MG63 (cell line): ENCODE data around the gene VEGFA. TPM values are rescaled to one million over a fixed set of nuclear protein-coding genes. Genes with fewer than 3 reads are reported as not detected.

Experiments
- DNase-seq: peaks from one replicate; pipeline ENCODE4 v3.0.0-alpha.2; 2020
- H3K27me3 ChIP-seq: fragments of 250-450 bp; sonication (Bioruptor Pico); 2 replicates; pipeline ENCODE4 v1.5.1; 2020; ENCODE audit warnings: mild to moderate bottlenecking, moderate library complexity
- H3K36me3 ChIP-seq: fragments of 250-450 bp; sonication (Bioruptor Pico); 2 replicates; pipeline ENCODE4 v1.5.1; 2020; ENCODE audit warnings: mild to moderate bottlenecking, moderate library complexity
- H3K4me3 ChIP-seq: fragments of 250-450 bp; sonication (Bioruptor Pico); 2 replicates; pipeline ENCODE4 v1.5.1; 2020; ENCODE audit warnings: mild to moderate bottlenecking, moderate library complexity
- H3K9me3 ChIP-seq: fragments of 250-450 bp; sonication (Bioruptor Pico); 2 replicates; pipeline ENCODE4 v1.5.1; 2020; ENCODE audit warnings: mild to moderate bottlenecking, moderate library complexity
- total RNA-seq: library from RNA; depleted of rRNA; stranded (reverse); fragments of >200 nt; shearing (Covaris generic); gene quantifications from 2 replicates; pipeline ENCODE4 v1.2.3, GENCODE V29; 2014; ENCODE audit warnings: low replicate concordance

The VEGFA gene
- total RNA-seq, 1 experiment from 2014 or later: 57.6 TPM

DNA sequence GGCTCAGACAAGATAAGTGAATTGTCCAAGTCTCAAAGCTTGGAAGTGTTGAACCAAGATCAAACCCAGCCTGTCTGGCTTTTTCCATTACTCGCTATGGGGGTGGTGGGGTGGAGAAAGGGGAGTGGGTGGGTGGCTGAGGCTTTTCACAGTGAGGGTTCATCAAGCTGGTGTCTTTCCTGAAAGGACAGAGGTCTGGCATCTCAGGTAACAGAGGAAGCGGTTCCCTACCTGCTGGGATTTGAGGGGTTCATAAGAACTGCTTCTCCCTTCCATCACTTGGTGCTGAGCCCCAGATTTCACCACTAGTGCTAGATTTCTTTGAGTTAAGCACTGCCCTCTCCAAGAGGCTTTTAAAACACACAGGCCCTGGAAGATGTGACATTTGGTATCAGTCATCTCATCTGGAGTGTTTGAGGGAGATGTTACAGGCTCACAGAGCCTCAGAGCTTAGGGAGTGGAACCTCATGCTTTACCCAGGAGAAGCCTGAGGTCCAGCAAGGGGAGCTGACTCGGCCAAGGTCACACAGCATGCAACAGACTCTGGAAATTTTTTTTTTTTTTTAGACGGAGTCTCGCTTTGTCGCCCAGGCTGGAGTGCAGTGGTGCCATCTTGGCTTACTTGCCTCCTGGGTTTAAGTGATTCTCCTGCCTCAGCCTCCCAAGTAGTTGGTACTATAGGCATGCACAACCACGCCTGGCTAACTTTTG is 6.0 kb upstream of the VEGFA start:
- Histone ChIP-seq H3K4me3 (no peak overlapping the region), H3K9me3 (no peaks in the 10 kb centered on the region), H3K27me3 (no peaks in the 10 kb centered on the region), H3K36me3 (no peaks in the 10 kb centered on the region)
- DNase-seq: no peak

- no peaks in the 10 kb centered on the region for H3K27me3 ChIP-seq
- no peak for DNase-seq
- H3K4me3 ChIP-seq: no peak overlapping the region
- H3K36me3 ChIP-seq: no peaks in the 10 kb centered on the region
- no peaks in the 10 kb centered on the region for H3K9me3 ChIP-seq
Observed at GRCh38 chr6:43764772-43765171, 5.2 kb upstream of the VEGFA start.

DNA sequence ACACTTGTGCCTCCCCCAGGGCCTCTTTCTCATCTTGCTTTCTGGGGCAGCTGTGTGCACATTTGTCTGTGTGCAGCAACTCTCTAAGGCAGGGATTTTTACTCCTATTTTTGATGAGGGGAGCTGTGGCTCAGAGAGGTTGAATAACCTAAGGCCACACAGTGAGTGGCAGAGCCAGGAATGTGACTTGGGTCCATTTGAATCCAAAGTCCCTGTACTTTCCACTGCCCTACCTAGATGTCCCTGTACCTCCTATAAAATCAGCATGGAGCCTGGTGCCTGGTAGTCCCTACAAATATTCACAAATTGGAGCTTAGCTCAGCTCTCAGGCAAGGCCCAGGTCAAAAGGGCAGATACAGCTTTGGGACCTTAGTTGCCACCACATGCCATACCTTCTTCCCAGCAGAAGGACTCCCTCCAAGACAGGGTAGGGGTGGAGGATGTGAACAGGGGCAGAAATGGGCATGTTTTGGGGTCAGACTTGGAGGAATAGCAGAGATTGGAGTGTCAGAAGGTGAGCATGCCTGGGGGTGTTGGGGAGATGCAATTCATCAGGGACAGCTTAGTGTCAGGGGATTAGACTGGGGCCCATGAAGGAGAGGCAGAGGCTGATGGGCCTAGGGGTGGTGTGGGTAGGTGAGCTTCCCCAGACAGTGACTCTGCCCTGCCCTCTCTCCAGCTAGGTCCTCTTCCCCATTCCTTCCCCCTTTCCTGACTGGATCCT is 4.1 kb upstream of the VEGFA start:
- no peak overlapping the region for H3K4me3 ChIP-seq
- no peaks in the 10 kb centered on the region for H3K9me3 ChIP-seq
- H3K36me3 ChIP-seq: no peaks in the 10 kb centered on the region
- DNase-seq: no peak
- no peaks in the 10 kb centered on the region for H3K27me3 ChIP-seq

DNA sequence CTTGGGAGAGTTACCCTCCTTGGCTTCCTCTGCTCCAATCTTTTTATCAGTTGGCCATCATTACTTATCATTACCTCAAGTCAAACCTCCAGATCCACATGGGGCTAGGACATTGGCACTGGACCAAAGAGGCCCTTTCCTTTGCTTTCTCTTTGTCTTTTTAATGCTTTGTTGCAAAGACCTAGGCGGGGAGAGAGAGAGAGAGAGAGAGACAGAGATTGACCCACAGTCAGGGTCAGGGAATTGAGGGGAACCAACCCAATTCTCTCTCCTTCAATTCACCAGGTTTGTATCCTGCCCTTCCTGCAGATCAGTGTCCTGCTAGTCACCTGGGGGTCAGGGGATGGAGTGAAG is 3.5 kb upstream of the VEGFA start:
- Histone ChIP-seq H3K4me3 (no peak overlapping the region), H3K36me3 (no peaks in the 10 kb centered on the region; the same call in 1 of the 2 replicates), H3K27me3 (no peaks in the 10 kb centered on the region), H3K9me3 (no peaks in the 10 kb centered on the region)
- DNase-seq: no peak

DNA sequence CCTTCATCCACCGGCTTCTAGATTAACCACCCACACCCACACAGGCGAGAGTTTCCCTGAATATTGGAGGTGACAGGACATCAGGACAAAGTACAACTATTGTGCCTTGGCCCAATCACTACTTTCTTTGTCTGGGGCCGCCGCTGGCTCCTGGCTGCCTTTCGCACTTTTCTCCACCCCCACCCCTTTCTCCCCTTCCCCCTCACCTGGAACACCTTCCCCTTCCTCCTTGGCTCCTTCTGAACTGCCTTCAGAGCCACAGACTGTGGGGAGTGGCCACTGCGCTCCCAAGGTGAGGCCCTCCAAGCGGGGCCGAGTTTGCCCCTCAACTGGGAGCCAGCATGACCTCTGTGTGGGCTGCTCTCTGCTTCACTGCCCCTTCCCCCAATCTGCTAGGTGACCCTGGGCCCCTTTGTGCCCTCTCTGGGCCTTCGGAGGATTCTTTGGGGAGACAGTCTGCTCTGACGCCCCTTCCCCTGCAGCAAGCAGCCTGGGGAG is 3.0 kb upstream of the VEGFA start:
- Histone ChIP-seq H3K4me3 (no peak overlapping the region), H3K27me3 (no peaks in the 10 kb centered on the region), H3K36me3 (peaks cover 2% of the 10 kb centered on the region), H3K9me3 (no peaks in the 10 kb centered on the region)
- no peak for DNase-seq

GRCh38 chr6:43767553-43768505 is 2.2 kb upstream of the VEGFA start:
- H3K27me3 ChIP-seq: no peaks in the 10 kb centered on the region
- no peaks in the 10 kb centered on the region for H3K9me3 ChIP-seq
- no peak overlapping the region for H3K4me3 ChIP-seq
- DNase-seq: peak; percentile 28
- H3K36me3 ChIP-seq: peaks cover 10% of the 10 kb centered on the region

DNA sequence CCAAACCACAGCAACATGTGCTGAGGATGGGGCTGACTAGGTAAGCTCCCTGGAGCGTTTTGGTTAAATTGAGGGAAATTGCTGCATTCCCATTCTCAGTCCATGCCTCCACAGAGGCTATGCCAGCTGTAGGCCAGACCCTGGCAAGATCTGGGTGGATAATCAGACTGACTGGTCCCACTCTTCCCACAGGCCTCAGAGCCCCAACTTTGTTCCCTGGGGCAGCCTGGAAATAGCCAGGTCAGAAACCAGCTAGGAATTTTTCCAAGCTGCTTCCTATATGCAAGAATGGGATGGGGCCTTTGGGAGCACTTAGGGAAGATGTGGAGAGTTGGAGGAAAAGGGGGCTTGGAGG is 1.5 kb upstream of the VEGFA start:
- H3K27me3 ChIP-seq: no peaks in the 10 kb centered on the region
- no peaks in the 10 kb centered on the region for H3K9me3 ChIP-seq
- DNase-seq: peak; percentile 58
- H3K36me3 ChIP-seq: peaks cover 15% of the 10 kb centered on the region
- H3K4me3 ChIP-seq: no peak overlapping the region

DNA sequence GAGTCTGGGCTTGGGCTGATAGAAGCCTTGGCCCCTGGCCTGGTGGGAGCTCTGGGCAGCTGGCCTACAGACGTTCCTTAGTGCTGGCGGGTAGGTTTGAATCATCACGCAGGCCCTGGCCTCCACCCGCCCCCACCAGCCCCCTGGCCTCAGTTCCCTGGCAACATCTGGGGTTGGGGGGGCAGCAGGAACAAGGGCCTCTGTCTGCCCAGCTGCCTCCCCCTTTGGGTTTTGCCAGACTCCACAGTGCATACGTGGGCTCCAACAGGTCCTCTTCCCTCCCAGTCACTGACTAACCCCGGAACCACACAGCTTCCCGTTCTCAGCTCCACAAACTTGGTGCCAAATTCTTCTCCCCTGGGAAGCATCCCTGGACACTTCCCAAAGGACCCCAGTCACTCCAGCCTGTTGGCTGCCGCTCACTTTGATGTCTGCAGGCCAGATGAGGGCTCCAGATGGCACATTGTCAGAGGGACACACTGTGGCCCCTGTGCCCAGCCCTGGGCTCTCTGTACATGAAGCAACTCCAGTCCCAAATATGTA is 957 bp upstream of the VEGFA start:
- peak overlapping the region; percentile 82 for H3K4me3 ChIP-seq

DNA sequence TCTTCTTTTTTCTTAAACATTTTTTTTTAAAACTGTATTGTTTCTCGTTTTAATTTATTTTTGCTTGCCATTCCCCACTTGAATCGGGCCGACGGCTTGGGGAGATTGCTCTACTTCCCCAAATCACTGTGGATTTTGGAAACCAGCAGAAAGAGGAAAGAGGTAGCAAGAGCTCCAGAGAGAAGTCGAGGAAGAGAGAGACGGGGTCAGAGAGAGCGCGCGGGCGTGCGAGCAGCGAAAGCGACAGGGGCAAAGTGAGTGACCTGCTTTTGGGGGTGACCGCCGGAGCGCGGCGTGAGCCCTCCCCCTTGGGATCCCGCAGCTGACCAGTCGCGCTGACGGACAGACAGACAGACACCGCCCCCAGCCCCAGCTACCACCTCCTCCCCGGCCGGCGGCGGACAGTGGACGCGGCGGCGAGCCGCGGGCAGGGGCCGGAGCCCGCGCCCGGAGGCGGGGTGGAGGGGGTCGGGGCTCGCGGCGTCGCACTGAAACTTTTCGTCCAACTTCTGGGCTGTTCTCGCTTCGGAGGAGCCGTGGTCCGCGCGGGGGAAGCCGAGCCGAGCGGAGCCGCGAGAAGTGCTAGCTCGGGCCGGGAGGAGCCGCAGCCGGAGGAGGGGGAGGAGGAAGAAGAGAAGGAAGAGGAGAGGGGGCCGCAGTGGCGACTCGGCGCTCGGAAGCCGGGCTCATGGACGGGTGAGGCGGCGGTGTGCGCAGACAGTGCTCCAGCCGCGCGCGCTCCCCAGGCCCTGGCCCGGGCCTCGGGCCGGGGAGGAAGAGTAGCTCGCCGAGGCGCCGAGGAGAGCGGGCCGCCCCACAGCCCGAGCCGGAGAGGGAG is 580 bp downstream of the VEGFA start:
- no peaks in the 10 kb centered on the region for H3K27me3 ChIP-seq
- H3K9me3 ChIP-seq: no peaks in the 10 kb centered on the region
- peak overlapping the region; percentile 82 for H3K4me3 ChIP-seq
- H3K36me3 ChIP-seq: peaks cover 34% of the 10 kb centered on the region
- DNase-seq: peak; percentile 76

More for the DNA sequence above, 957 bp upstream of the VEGFA start:
- H3K36me3 ChIP-seq: peaks cover 19% of the 10 kb centered on the region
- no peaks in the 10 kb centered on the region for H3K27me3 ChIP-seq
- H3K9me3 ChIP-seq: no peaks in the 10 kb centered on the region
- peak; percentile 97 for DNase-seq

DNA sequence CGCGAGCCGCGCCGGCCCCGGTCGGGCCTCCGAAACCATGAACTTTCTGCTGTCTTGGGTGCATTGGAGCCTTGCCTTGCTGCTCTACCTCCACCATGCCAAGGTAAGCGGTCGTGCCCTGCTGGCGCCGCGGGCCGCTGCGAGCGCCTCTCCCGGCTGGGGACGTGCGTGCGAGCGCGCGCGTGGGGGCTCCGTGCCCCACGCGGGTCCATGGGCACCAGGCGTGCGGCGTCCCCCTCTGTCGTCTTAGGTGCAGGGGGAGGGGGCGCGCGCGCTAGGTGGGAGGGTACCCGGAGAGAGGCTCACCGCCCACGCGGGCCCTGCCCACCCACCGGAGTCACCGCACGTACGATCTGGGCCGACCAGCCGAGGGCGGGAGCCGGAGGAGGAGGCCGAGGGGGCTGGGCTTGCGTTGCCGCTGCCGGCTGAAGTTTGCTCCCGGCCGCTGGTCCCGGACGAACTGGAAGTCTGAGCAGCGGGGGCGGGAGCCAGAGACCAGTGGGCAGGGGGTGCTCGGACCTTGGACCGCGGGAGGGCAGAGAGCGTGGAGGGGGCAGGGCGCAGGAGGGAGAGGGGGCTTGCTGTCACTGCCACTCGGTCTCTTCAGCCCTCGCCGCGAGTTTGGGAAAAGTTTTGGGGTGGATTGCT is 1.3 kb downstream of the VEGFA start:
- H3K9me3 ChIP-seq: no peaks in the 10 kb centered on the region
- H3K4me3 ChIP-seq: peak overlapping the region; percentile 82
- peak; percentile 73 for DNase-seq
- H3K27me3 ChIP-seq: no peaks in the 10 kb centered on the region
- H3K36me3 ChIP-seq: peaks cover 40% of the 10 kb centered on the region

GRCh38 chr6:43771858-43772680 is 2.1 kb downstream of the VEGFA start:
- Histone ChIP-seq H3K4me3 (peak overlapping the region; percentile 82), H3K9me3 (no peaks in the 10 kb centered on the region), H3K27me3 (no peaks in the 10 kb centered on the region), H3K36me3 (peaks cover 46% of the 10 kb centered on the region)
- peak; percentile 55 for DNase-seq

DNA sequence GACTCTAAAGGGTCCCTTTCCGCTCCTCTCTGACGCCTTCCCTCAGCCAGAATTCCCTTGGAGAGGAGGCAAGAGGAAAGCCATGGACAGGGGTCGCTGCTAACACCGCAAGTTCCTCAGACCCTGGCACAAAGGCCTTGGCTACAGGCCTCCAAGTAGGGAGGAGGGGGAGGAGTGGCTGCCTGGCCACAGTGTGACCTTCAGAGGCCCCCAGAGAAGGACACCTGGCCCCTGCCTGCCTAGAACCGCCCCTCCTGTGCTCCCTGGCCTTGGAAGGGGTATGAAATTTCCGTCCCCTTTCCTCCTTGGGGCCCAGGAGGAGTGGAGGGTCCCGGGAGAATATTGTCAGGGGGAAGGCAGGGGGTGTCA is 2.7 kb downstream of the VEGFA start:
- DNase-seq: no peak
- no peaks in the 10 kb centered on the region for H3K27me3 ChIP-seq
- H3K36me3 ChIP-seq: peaks cover 52% of the 10 kb centered on the region
- peak overlapping the region; percentile 82 for H3K4me3 ChIP-seq
- no peaks in the 10 kb centered on the region for H3K9me3 ChIP-seq

GRCh38 chr6:43773050-43773979 is 3.3 kb downstream of the VEGFA start:
- Histone ChIP-seq H3K27me3 (no peaks in the 10 kb centered on the region), H3K9me3 (no peaks in the 10 kb centered on the region), H3K36me3 (peaks cover 59% of the 10 kb centered on the region), H3K4me3 (peak overlapping the region; percentile 82)
- peak; percentile 64 for DNase-seq
